Prostate gland (tissue), 2 donors: ENCODE results near the gene FGFBP3.

Source experiments
- POLR2A ChIP-seq: fragments of 450-650 bp; IDR thresholded peaks from one replicate; pipeline ENCODE4 v1.6.1; 2016; ENCODE audit warnings: antibody characterized with exemption, mild to moderate bottlenecking
- TF ChIP-seq, protein P1 (sequence below), 4 experiments: fragments of 200-600 bp in 2 of 4; fragments of 450-650 bp in 2 of 4; sonication (generic) in 2 of 4; IDR thresholded peaks; 1 replicate in 3 of 4; 2 replicates in 1 of 4; pipeline ENCODE4 v1.5.1; 2016 to 2019; ENCODE audit warnings: antibody characterized with exemption in 4 of 4, mild to moderate bottlenecking in 2 of 4, moderate library complexity in 2 of 4

DNA sequence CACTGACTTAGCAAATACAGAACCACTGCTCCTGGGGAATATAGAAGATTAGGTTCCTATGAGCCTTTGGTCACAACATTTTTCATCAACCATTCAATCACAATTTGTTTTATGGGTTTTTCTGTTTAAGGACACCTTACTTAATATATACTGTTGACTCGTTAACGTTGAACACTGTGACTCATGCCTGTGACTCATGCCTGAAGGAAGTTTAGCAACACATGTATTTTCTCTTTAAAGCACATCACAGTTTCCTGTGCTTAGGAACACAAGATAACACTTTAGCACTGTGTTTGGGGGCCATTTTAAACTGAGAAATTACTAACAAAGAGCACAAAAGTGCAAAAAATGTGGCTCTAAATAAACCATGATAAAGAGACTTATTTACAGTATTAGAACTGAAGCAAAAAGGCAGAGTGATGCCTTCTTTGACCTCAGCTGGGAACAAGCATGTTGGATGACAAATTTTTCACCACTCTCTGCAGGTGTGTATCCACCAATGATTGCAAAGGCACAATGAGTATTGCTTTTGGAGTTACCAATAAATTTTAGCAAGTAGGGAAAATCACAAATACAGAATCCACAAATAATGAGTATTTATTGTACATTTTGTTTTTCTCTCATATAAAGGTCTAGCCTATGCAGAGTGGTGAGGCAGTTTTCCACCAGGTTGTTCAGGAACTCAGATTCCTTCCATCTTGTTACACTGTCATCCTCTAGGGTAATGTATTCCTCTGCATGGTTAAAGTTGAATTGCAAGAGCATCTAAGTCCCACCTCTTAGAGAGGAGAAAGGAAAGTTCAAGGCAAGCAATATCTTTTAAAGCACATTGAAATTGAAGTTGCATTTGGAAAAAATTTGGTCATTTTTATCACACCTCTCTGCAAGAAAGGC is 7.3 kb downstream of the FGFBP3 start:
- TF ChIP-seq, protein P1, sequence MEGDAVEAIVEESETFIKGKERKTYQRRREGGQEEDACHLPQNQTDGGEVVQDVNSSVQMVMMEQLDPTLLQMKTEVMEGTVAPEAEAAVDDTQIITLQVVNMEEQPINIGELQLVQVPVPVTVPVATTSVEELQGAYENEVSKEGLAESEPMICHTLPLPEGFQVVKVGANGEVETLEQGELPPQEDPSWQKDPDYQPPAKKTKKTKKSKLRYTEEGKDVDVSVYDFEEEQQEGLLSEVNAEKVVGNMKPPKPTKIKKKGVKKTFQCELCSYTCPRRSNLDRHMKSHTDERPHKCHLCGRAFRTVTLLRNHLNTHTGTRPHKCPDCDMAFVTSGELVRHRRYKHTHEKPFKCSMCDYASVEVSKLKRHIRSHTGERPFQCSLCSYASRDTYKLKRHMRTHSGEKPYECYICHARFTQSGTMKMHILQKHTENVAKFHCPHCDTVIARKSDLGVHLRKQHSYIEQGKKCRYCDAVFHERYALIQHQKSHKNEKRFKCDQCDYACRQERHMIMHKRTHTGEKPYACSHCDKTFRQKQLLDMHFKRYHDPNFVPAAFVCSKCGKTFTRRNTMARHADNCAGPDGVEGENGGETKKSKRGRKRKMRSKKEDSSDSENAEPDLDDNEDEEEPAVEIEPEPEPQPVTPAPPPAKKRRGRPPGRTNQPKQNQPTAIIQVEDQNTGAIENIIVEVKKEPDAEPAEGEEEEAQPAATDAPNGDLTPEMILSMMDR (IDR thresholded peaks at IDR 0.05): no peak
- no peak for TF ChIP-seq POLR2A
